PFSK-1 (cell line): Measurements from ENCODE around the gene ABLIM2.

Experiments
- FOXP2 ChIP-seq: optimal IDR thresholded peaks from 2 replicates; pipeline ENCODE3; 2011; ENCODE audit warnings: borderline replicate concordance, control low read depth, inconsistent platforms; ENCODE audit not compliant: insufficient read depth; ENCODE audit errors: extremely low read length, extremely low read depth
- POLR2AphosphoS5 ChIP-seq: IDR thresholded peaks from 2 replicates; pipeline ENCODE4 v1.6.1; 2012; ENCODE audit warnings: low read depth, mild to moderate bottlenecking, control low read depth, low read length, moderate library complexity
- SIN3A ChIP-seq: IDR thresholded peaks from 2 replicates; pipeline ENCODE4 v1.6.1; 2012; ENCODE audit warnings: mild to moderate bottlenecking, low read length, moderate library complexity, borderline replicate concordance; ENCODE audit not compliant: insufficient read depth
- TAF1 ChIP-seq: IDR thresholded peaks from 2 replicates; pipeline ENCODE4 v1.6.1; 2012; ENCODE audit warnings: low read length, control low read depth, borderline replicate concordance; ENCODE audit not compliant: insufficient read depth
- TF ChIP-seq, protein P1 (sequence below), 2 experiments: IDR thresholded peaks; 2 replicates each; pipeline versions ENCODE4 v1.6.1 to v1.8.0; 2011 to 2012; ENCODE audit warnings: low read depth in 2 of 2, low read length in 2 of 2, control low read depth in 1 of 2, inconsistent platforms in 1 of 2, mild to moderate bottlenecking in 1 of 2, moderate library complexity in 1 of 2; ENCODE audit not compliant: insufficient read depth in 1 of 2

Gene ABLIM2

DNA sequence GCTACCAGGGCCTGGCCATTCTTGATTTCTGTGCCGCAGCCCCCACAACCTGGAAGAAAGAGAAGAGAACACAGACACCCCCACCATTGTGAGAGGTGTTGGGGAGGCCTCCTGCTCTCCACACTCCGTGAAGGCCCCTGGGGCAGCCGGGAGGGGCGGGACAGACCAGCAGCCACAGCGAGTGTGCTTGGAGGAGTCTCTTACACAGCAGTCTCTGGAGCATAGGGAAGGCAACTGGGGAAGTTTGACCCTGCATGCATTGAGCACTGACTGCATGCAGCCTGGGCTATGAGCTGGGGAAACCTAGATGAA, 77.9 kb downstream of the ABLIM2 start:
- TF ChIP-seq SIN3A (no peak), TAF1 (no peak), FOXP2 (no peak)
- TF ChIP-seq, protein P1, sequence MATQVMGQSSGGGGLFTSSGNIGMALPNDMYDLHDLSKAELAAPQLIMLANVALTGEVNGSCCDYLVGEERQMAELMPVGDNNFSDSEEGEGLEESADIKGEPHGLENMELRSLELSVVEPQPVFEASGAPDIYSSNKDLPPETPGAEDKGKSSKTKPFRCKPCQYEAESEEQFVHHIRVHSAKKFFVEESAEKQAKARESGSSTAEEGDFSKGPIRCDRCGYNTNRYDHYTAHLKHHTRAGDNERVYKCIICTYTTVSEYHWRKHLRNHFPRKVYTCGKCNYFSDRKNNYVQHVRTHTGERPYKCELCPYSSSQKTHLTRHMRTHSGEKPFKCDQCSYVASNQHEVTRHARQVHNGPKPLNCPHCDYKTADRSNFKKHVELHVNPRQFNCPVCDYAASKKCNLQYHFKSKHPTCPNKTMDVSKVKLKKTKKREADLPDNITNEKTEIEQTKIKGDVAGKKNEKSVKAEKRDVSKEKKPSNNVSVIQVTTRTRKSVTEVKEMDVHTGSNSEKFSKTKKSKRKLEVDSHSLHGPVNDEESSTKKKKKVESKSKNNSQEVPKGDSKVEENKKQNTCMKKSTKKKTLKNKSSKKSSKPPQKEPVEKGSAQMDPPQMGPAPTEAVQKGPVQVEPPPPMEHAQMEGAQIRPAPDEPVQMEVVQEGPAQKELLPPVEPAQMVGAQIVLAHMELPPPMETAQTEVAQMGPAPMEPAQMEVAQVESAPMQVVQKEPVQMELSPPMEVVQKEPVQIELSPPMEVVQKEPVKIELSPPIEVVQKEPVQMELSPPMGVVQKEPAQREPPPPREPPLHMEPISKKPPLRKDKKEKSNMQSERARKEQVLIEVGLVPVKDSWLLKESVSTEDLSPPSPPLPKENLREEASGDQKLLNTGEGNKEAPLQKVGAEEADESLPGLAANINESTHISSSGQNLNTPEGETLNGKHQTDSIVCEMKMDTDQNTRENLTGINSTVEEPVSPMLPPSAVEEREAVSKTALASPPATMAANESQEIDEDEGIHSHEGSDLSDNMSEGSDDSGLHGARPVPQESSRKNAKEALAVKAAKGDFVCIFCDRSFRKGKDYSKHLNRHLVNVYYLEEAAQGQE (IDR thresholded peaks at IDR 0.05; ENCODE audit: insufficient read depth in 1 of 2, low read depth in 2 of 2, low read length in 2 of 2): no peak

DNA sequence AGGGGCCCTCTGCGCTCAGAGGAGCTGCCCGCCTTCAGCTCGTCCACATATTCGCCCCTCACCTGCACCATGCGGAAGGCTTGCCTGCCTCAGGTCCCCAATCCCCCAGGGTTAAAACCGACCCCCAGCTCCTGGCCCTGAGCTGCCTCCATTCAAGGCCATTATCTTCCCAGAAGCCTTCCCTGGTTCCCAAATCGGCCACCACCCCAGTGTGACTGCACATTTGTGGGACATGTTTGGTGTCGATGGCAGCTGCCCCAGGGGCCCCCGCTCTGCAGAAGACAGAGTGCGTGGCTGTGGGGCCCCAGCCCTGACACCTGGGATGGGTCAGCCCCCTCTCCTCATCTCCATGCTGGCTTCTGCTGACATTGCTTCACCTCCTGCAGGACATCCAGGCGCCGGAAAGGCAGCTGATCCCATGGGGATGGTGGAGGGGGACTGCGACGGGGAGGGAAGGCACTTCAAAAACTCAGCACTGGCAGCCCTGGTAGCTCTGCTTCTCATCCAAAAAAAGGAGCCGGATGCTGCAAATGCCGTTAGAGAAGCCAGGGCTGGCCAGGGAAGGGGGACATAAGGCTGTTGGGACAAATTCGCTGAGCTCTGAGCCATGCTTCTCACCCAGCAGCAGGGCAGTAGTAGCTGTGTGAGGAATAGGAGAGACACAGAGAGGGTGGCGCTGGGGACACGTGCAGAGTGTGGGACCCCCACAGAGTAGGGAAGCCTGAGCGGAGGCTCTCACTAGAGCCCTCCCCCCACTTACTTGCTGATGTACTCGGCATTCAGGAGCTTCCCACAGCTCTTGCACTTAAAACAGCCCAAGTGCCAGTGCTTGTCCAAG, 78.5 kb downstream of the ABLIM2 start:
- TF ChIP-seq FOXP2 (no peak), POLR2AphosphoS5 (no peak), TAF1 (no peak), SIN3A (no peak)
- TF ChIP-seq, protein P1 (IDR thresholded peaks at IDR 0.05; ENCODE audit: insufficient read depth in 1 of 2, low read depth in 2 of 2, low read length in 2 of 2): no peak

DNA sequence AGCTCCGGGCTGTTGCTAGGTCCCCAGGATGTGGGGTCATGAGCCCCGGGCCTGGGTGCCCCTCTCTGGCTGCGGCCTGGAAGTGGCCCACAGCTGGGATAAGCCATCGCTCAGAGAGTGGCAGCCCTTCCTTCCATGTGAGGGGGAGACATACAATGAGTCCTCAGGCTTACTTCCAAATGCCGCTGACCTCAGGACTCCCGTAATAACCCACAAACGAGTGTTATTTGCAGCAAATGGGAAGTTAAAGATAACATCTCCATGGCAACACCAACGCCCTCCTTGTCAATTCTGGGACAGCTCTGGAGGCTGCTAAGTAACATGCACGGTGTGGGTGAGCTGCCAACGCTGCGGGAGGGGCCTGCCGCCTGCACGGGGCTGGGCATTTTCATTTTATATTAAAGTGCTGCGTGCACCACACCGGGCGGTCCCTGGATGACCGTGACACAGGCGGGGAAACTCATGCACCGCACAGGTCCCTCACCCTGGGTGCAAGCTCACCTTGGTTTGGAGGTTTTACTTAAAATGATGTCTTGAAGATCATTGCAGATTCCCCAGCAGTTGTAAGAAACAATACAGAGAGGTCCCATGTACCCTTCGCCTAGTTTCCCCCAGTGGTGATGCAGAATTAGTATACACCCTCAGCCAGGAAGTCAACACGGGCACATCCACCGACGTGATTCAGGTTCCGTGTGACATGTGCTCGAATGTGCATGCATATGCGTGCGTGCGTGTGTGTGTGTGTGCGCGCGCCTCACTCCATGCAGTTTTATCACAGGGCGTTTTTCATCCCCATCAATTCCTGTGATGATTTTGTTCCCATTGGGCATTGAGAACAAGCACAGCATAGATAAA, 79.4 kb downstream of the ABLIM2 start:
- no peak for TF ChIP-seq FOXP2
- TF ChIP-seq TAF1: no peak
- TF ChIP-seq, protein P1 (IDR thresholded peaks at IDR 0.05; ENCODE audit: insufficient read depth in 1 of 2, low read depth in 2 of 2, low read length in 2 of 2): no peak
- TF ChIP-seq SIN3A: no peak
- TF ChIP-seq POLR2AphosphoS5: no peak

DNA sequence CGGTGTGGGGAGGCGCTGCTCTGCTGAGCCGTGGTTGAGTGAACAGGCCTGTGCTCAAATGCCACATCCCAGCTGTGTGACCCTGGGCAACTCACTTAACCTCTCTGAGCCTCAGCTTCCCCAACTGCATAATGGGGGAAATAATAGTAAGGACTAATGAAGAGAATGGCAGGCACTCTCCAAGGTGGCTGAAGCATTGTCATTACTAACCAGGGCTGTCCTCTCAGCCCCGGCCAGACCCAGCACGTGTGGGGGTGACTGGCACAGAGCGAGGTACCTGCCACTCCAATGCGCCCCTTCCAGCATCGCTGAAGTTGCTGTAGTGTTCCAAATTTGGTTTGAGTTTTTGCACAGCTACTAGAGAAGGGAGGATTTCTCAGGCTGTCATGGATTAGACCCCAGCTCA, 80.0 kb downstream of the ABLIM2 start:
- TF ChIP-seq SIN3A (no peak), POLR2AphosphoS5 (no peak), TAF1 (no peak), FOXP2 (no peak)
- TF ChIP-seq, protein P1 (IDR thresholded peaks at IDR 0.05; ENCODE audit: insufficient read depth in 1 of 2, low read depth in 2 of 2, low read length in 2 of 2): 0 out of 4 replicates have a peak, but pooled peaks of 1 of the 2 experiments have one; percentile 35
